HCT116 (cell line): Measurements from ENCODE around the gene AQP7. TPM values are rescaled to one million over a fixed set of nuclear protein-coding genes. Genes with fewer than 3 reads are reported as not detected.

Source experiments
- ATAC-seq: fragments of 200-7000 bp; cut with Tn5 transposase; 2 replicates; pipeline ENCODE4 v1.9.1; 2020; ENCODE audit warnings: mild to moderate bottlenecking, moderate library complexity
- BruUV-seq: library from RNA; stranded (reverse); fragments of 400-500 nt; replicated peaks from 2 replicates; lab custom pipeline; 2021; lab: Mats Ljungman, UMichigan
- CTCF ChIA-PET: fragments of 300-600 bp; sonication (Branson Sonifier 250); formaldehyde crosslinking; loops from one replicate; lab custom pipeline; 2021; ENCODE audit warnings: antibody characterized with exemption; lab: Charles Lee
- POLR2A ChIA-PET: fragments of 300-600, 350-600 bp; sonication (Branson Sonifier 250); formaldehyde crosslinking; loops from one replicate; lab custom pipeline; 2021; ENCODE audit warnings: antibody characterized with exemption; lab: Charles Lee
- RAD21 ChIA-PET, 2 experiments: fragments of 300-600 bp; sonication (Branson Sonifier 250); formaldehyde crosslinking; loops; one replicate each; lab custom pipeline; 2023; ENCODE audit warnings: low total read pairs in 2 of 2; ENCODE audit not compliant: uncharacterized antibody in 2 of 2, unreplicated experiment in 2 of 2, low non-redundant PET in 1 of 2; lab: Charles Lee
- DNase-seq: peaks from one replicate; pipeline ENCODE4 v3.0.0-alpha.2; 2010; ENCODE audit warnings: low read depth, low spot score
- H2AFZ ChIP-seq: fragments of 200-600 bp; shearing (Covaris generic), sonication (generic); 2 replicates; pipeline ENCODE4 v1.6.1; 2017; ENCODE audit warnings: low read depth, mixed run types, mixed read lengths, antibody characterized with exemption, low read length; ENCODE audit not compliant: poor library complexity, severe bottlenecking
- H3K27ac ChIP-seq: 2 replicates; pipeline ENCODE4 v1.5.1; 2012; ENCODE audit warnings: low read depth, low read length
- H3K27me3 ChIP-seq: fragments of 200-600 bp; sonication (generic); 2 replicates; pipeline ENCODE4 v1.6.1; 2016; ENCODE audit warnings: mixed run types, low read length, mixed read lengths; ENCODE audit not compliant: insufficient read depth
- H3K36me3 ChIP-seq, 2 experiments: fragments of 200-500 bp in 1 of 2; fragments of 200-600 bp in 1 of 2; sonication (Bioruptor generic) in 1 of 2; sonication (generic) in 1 of 2; 2 replicates each; pipeline versions ENCODE4 v1.5.1 to v1.6.1; 2014 to 2016; ENCODE audit warnings: low read length in 2 of 2, inconsistent platforms in 1 of 2, mixed read lengths in 1 of 2, mixed run types in 1 of 2; ENCODE audit not compliant: insufficient read depth in 2 of 2, control insufficient read depth in 1 of 2
- H3K4me1 ChIP-seq, 2 experiments: fragments of 200-600 bp in 1 of 2; sonication (generic) in 1 of 2; 2 replicates each; pipeline versions ENCODE4 v1.5.1 to v1.6.1; 2012 to 2017; ENCODE audit warnings: low read length in 2 of 2, inconsistent platforms in 1 of 2, mild to moderate bottlenecking in 1 of 2, mixed read lengths in 1 of 2, mixed run types in 1 of 2, moderate library complexity in 1 of 2; ENCODE audit not compliant: insufficient read depth in 2 of 2, control insufficient read depth in 1 of 2
- H3K4me2 ChIP-seq: fragments of 200-600 bp; sonication (generic); 2 replicates; pipeline ENCODE4 v1.6.1; 2017; ENCODE audit warnings: mixed run types, low read length, mixed read lengths
- H3K4me3 ChIP-seq, 2 experiments: fragments of 200-600 bp in 1 of 2; sonication (generic) in 1 of 2; replicated peaks in 1 of 2; 2 replicates each; pipeline ENCODE4 v1.5.1; 2011 to 2016; ENCODE audit warnings: low read length in 2 of 2, control low read depth in 1 of 2, low read depth in 1 of 2, mild to moderate bottlenecking in 1 of 2, mixed read lengths in 1 of 2, mixed run types in 1 of 2
- H3K79me2 ChIP-seq: fragments of 200-600 bp; sonication (generic); 2 replicates; pipeline ENCODE4 v1.6.1; 2017; ENCODE audit warnings: mild to moderate bottlenecking, mixed run types, low read length, moderate library complexity, mixed read lengths; ENCODE audit not compliant: insufficient read depth
- H3K9ac ChIP-seq: fragments of 200-600 bp; sonication (generic); 2 replicates; pipeline ENCODE4 v1.6.1; 2016; ENCODE audit warnings: low read length, mixed read lengths
- H3K9me2 ChIP-seq: fragments of 200-600 bp; sonication (generic), shearing (Covaris generic); 2 replicates; pipeline ENCODE4 v1.6.1; 2017; ENCODE audit warnings: mixed run types, mild to moderate bottlenecking, moderate library complexity; ENCODE audit not compliant: insufficient read depth
- H3K9me3 ChIP-seq, 2 experiments: fragments of 200-500 bp in 1 of 2; fragments of 200-600 bp in 1 of 2; sonication (Bioruptor generic) in 1 of 2; sonication (generic) in 1 of 2; 2 replicates each; pipeline ENCODE4 v1.6.1; 2014 to 2017; ENCODE audit warnings: low read length in 2 of 2, mixed read lengths in 2 of 2, inconsistent platforms in 1 of 2, low read depth in 1 of 2, mild to moderate bottlenecking in 1 of 2, mixed run types in 1 of 2, moderate library complexity in 1 of 2; ENCODE audit not compliant: control insufficient read depth in 1 of 2, insufficient read depth in 1 of 2
- H4K20me1 ChIP-seq: fragments of 200-600 bp; sonication (generic), shearing (Covaris generic); 2 replicates; pipeline ENCODE4 v1.6.1; 2017; ENCODE audit warnings: mixed run types, mild to moderate bottlenecking, moderate library complexity; ENCODE audit not compliant: insufficient read depth
- ATF3 ChIP-seq: IDR thresholded peaks from 2 replicates; pipeline ENCODE4 v1.6.1; 2012
- CBX3 ChIP-seq: IDR thresholded peaks from 2 replicates; pipeline ENCODE4 v1.6.1; 2012; ENCODE audit warnings: low read depth
- CEBPB ChIP-seq: IDR thresholded peaks from 2 replicates; pipeline ENCODE4 v1.6.1; 2012; ENCODE audit warnings: low read depth
- CTCF ChIP-seq, 3 experiments: fragments of 200-600 bp in 1 of 3; sonication (generic) in 1 of 3; IDR thresholded peaks in 2 of 3; conservative IDR thresholded peaks in 1 of 3; 2 replicates each; pipeline ENCODE4 v1.5.1; 2012 to 2017; ENCODE audit warnings: low read depth in 2 of 3, low read length in 2 of 3, antibody characterized with exemption in 1 of 3, borderline replicate concordance in 1 of 3, control low read depth in 1 of 3, mild to moderate bottlenecking in 1 of 3, mixed read lengths in 1 of 3, mixed run types in 1 of 3, moderate library complexity in 1 of 3; ENCODE audit not compliant: insufficient read depth in 1 of 3
- EGR1 ChIP-seq: IDR thresholded peaks from 2 replicates; pipeline ENCODE4 v1.6.1; 2012; ENCODE audit warnings: low read depth
- ELF1 ChIP-seq: IDR thresholded peaks from 2 replicates; pipeline ENCODE4 v1.6.1; 2012; ENCODE audit warnings: low read depth, borderline replicate concordance
- EZH2 ChIP-seq: fragments of 200-600 bp; sonication (generic); IDR thresholded peaks from 2 replicates; pipeline ENCODE4 v1.6.1; 2017; ENCODE audit warnings: antibody characterized with exemption, mixed run types
- EZH2phosphoT487 ChIP-seq: fragments of 200-600 bp; IDR thresholded peaks from 2 replicates; pipeline ENCODE4 v1.6.1; 2018; ENCODE audit warnings: antibody characterized with exemption, borderline replicate concordance
- FOSL1 ChIP-seq: IDR thresholded peaks from 2 replicates; pipeline ENCODE4 v1.6.1; 2012; ENCODE audit warnings: low read depth
- JUND ChIP-seq: IDR thresholded peaks from 2 replicates; pipeline ENCODE4 v1.6.1; 2012
- MAX ChIP-seq: IDR thresholded peaks from 2 replicates; pipeline ENCODE4 v1.6.1; 2012
- POLR2A ChIP-seq: IDR thresholded peaks from 2 replicates; pipeline ENCODE4 v1.7.0; 2011; ENCODE audit warnings: borderline replicate concordance; ENCODE audit not compliant: insufficient read depth, insufficient read length; ENCODE audit errors: extremely low read depth
- RAD21 ChIP-seq: IDR thresholded peaks from 2 replicates; pipeline ENCODE4 v1.6.1; 2012; ENCODE audit warnings: low read depth, mild to moderate bottlenecking
- REST ChIP-seq: IDR thresholded peaks from 2 replicates; pipeline ENCODE4 v1.6.1; 2012; ENCODE audit warnings: low read depth
- SIN3A ChIP-seq: IDR thresholded peaks from 2 replicates; pipeline ENCODE4 v1.6.1; 2012; ENCODE audit warnings: low read depth
- SP1 ChIP-seq: IDR thresholded peaks from 2 replicates; pipeline ENCODE4 v1.6.1; 2012; ENCODE audit warnings: low read depth
- SRF ChIP-seq: IDR thresholded peaks from 2 replicates; pipeline ENCODE4 v1.6.1; 2012; ENCODE audit warnings: low read depth
- TCF7L2 ChIP-seq: IDR thresholded peaks from 2 replicates; pipeline ENCODE4 v1.7.0; 2011; ENCODE audit warnings: borderline replicate concordance, inconsistent platforms; ENCODE audit not compliant: insufficient read depth, insufficient read length; ENCODE audit errors: extremely low read depth
- ZFX ChIP-seq: fragments of 450-650 bp; IDR thresholded peaks from 2 replicates; pipeline ENCODE4 v1.6.1; 2017
- ZNF274 ChIP-seq: fragments of 200-500 bp; sonication (Bioruptor generic); IDR thresholded peaks from 2 replicates; pipeline ENCODE4 v1.6.1; 2014; ENCODE audit warnings: mild to moderate bottlenecking, low read depth, low read length, inconsistent platforms
- intact Hi-C: fragments of 100-400 bp; cut with micrococcal nuclease; formaldehyde crosslinking; loops from 2 replicates; pipeline ENCODE4 v1.10.0; 2022
- total RNA-seq: library from RNA; stranded (reverse); gene quantifications from one replicate; pipeline ENCODE4 v1.2.1, GENCODE V29; 2021; ENCODE audit not compliant: unreplicated experiment

AQP7 gene
- total RNA-seq, 1 experiment from 2014 or later, result 0.96 TPM

GRCh38 chr9:33348998-33349397 lies 53.4 kb downstream of the AQP7 start:
- no peaks in the 10 kb centered on the region for H3K79me2 ChIP-seq
- ATAC-seq (no peak), DNase-seq (no peak)
- no peaks in the 10 kb centered on the region for H4K20me1 ChIP-seq
- BruUV-seq, result no TSS peak
- H3K36me3 ChIP-seq, result peaks cover 22 to 32% of the 10 kb centered on the region in 2 experiments
- H3K9me3 ChIP-seq, result no peaks in the 10 kb centered on the region
- CTCF ChIA-PET, result no interaction called here
- RAD21 ChIA-PET, result no interaction called here
- no peak overlapping the region for H2AFZ ChIP-seq
- H3K27ac ChIP-seq, result no peak overlapping the region
- TF ChIP-seq ZFX, result no peak
- TF ChIP-seq MAX, result no peak
- TF ChIP-seq CTCF (IDR thresholded peaks at IDR 0.05 in 2 of 3, conservative IDR thresholded peaks at IDR 0.05 in 1 of 3; ENCODE audit: borderline replicate concordance in 1 of 3, insufficient read depth in 1 of 3, low read depth in 2 of 3, low read length in 2 of 3), result no peak
- TF ChIP-seq FOSL1, result no peak
- no peak for TF ChIP-seq REST
- TF ChIP-seq ATF3, result no peak
- no peak for TF ChIP-seq SP1
- TF ChIP-seq ZNF274, result no peak
- TF ChIP-seq CEBPB, result no peak
- no peak for TF ChIP-seq JUND
- no peak for TF ChIP-seq TCF7L2
- TF ChIP-seq POLR2A, result no peak
- TF ChIP-seq EGR1, result no peak
- TF ChIP-seq SIN3A, result no peak
- TF ChIP-seq RAD21, result no peak
- no peak for TF ChIP-seq EZH2phosphoT487
- TF ChIP-seq EZH2, result no peak
- no peak for TF ChIP-seq ELF1
- TF ChIP-seq CBX3, result no peak
- TF ChIP-seq SRF, result no peak
- H3K9ac ChIP-seq, result no peak overlapping the region
- H3K4me2 ChIP-seq, result no peak overlapping the region
- H3K4me1 ChIP-seq, result no peaks in the 10 kb centered on the region
- no peak overlapping the region for H3K4me3 ChIP-seq
- intact Hi-C loops, result loop anchor here (5.0 kb wide), 1 partner anchor 37 kb away; no protein-coding TSS in a partner anchor
- H3K27me3 ChIP-seq, result no peaks in the 10 kb centered on the region
- POLR2A ChIA-PET, result no interaction called here
- no peaks in the 10 kb centered on the region for H3K9me2 ChIP-seq
